Thymus (tissue), 11 donors: ENCODE data around the gene GP9. TPM values are rescaled to one million over a fixed set of nuclear protein-coding genes. Genes with fewer than 3 reads are reported as not detected.
"Not testable (repeated sequence)": the region's sequence is repeated elsewhere in the genome, so short reads cannot be mapped to it uniquely, and the experiment has no call there.

Experiments
- DNase-seq, 9 donors: peaks; one replicate each; pipeline ENCODE4 v3.0.0-alpha.2; 2013; ENCODE audit warnings: low spot score in 9 of 9, low read depth in 6 of 9, missing footprints in 1 of 9
- H3K27ac ChIP-seq, 2 donors: one replicate each; pipeline ENCODE4 v1.5.1; 2013; ENCODE audit warnings: control low read depth in 1 of 2, low read depth in 1 of 2, low read length in 1 of 2, mild to moderate bottlenecking in 1 of 2, moderate library complexity in 1 of 2
- H3K27me3 ChIP-seq, 2 donors: one replicate each; pipeline ENCODE4 v1.5.1; 2013; ENCODE audit warnings: low read length in 1 of 2; ENCODE audit not compliant: control insufficient read depth in 2 of 2, insufficient read depth in 1 of 2
- H3K36me3 ChIP-seq, 2 donors: one replicate each; pipeline ENCODE4 v1.5.1; 2013; ENCODE audit warnings: low read length in 1 of 2, mild to moderate bottlenecking in 1 of 2, moderate library complexity in 1 of 2; ENCODE audit not compliant: control insufficient read depth in 2 of 2, insufficient read depth in 2 of 2
- H3K4me1 ChIP-seq, 2 donors: one replicate each; pipeline ENCODE4 v1.5.1; 2013; ENCODE audit warnings: low read length in 2 of 2; ENCODE audit not compliant: control insufficient read depth in 2 of 2, insufficient read depth in 2 of 2
- H3K4me3 ChIP-seq, 2 donors: one replicate each; pipeline ENCODE4 v1.5.1; 2013; ENCODE audit warnings: low read length in 2 of 2, control low read depth in 1 of 2, mild to moderate bottlenecking in 1 of 2
- H3K9me3 ChIP-seq, 2 donors: one replicate each; pipeline ENCODE4 v1.5.1; 2013; ENCODE audit warnings: low read length in 1 of 2, mild to moderate bottlenecking in 1 of 2; ENCODE audit not compliant: control insufficient read depth in 2 of 2, insufficient read depth in 1 of 2
- WGBS: extraction: QIAGEN DNeasy Blood & Tissue Kit; methylation state at CpG from one replicate; pipeline ENCODE4 v1.1.7; 2013; 5-methylcytosine and 5-hydroxymethylcytosine counted together
- polyA plus RNA-seq: library from polyadenylated mRNA; stranded (reverse); fragments of 200-250 nt; gene quantifications from one replicate; pipeline ENCODE4 v1.2.3, GENCODE V29; 2013
- total RNA-seq: library from RNA; stranded (reverse); fragments of 120-200 nt; gene quantifications from one replicate; pipeline ENCODE4 v1.2.4, GENCODE V29; 2013
- donor health status: healthy.

The GP9 gene
- total and polyA plus RNA-seq, 2 donors: 0.02 to 0.14 TPM

- DNase-seq: no peak
- 97% methylated on average over 7 of the region's 7 CpGs for WGBS
- no peaks in the 10 kb centered on the region for H3K36me3 ChIP-seq
- H3K27ac ChIP-seq: no peak overlapping the region
- H3K4me3 ChIP-seq: no peak overlapping the region
- peaks cover 0 to 7% of the 10 kb centered on the region in 2 donors for H3K4me1 ChIP-seq
- H3K9me3 ChIP-seq: no peaks in the 10 kb centered on the region
- no peaks in the 10 kb centered on the region for H3K27me3 ChIP-seq
These were observed 16.6 kb downstream of the GP9 start for GRCh38 chr3:129077222-129077621.

- Histone ChIP-seq H3K9me3 (no peaks in the 10 kb centered on the region), H3K36me3 (no peaks in the 10 kb centered on the region), H3K27me3 (no peaks in the 10 kb centered on the region), H3K4me1 (peaks cover 0 to 8% of the 10 kb centered on the region in 2 donors), H3K27ac (no peak overlapping the region), H3K4me3 (no peak overlapping the region)
- no peak for DNase-seq
- WGBS: 98% methylated on average over 8 of the region's 8 CpGs
These were observed 17.9 kb downstream of the GP9 start for GRCh38 chr3:129078510-129078909.

GRCh38 chr3:129081503-129081902 is 20.9 kb downstream of the GP9 start:
- Histone ChIP-seq H3K27me3 (no peaks in the 10 kb centered on the region), H3K27ac (no peak overlapping the region), H3K9me3 (no peaks in the 10 kb centered on the region), H3K4me1 (peaks cover 0 to 8% of the 10 kb centered on the region in 2 donors), H3K36me3 (no peaks in the 10 kb centered on the region), H3K4me3 (no peak overlapping the region)
- no peak for DNase-seq
- WGBS: 54% methylated on average over 8 of the region's 8 CpGs

GRCh38 chr3:129082026-129082425 is 21.4 kb downstream of the GP9 start:
- no peak for DNase-seq
- no peaks in the 10 kb centered on the region for H3K9me3 ChIP-seq
- H3K27ac ChIP-seq: no peak overlapping the region
- no peak overlapping the region for H3K4me3 ChIP-seq
- H3K36me3 ChIP-seq: no peaks in the 10 kb centered on the region
- WGBS: 72% methylated on average over 9 of the region's 9 CpGs
- H3K4me1 ChIP-seq: peaks cover 0 to 8% of the 10 kb centered on the region in 2 donors
- H3K27me3 ChIP-seq: no peaks in the 10 kb centered on the region

- H3K27ac ChIP-seq: no peak overlapping the region
- H3K9me3 ChIP-seq: no peaks in the 10 kb centered on the region
- DNase-seq: no peak
- no peaks in the 10 kb centered on the region for H3K36me3 ChIP-seq
- no peak overlapping the region for H3K4me3 ChIP-seq
- no peaks in the 10 kb centered on the region for H3K27me3 ChIP-seq
- peaks cover 0 to 11% of the 10 kb centered on the region in 2 donors for H3K4me1 ChIP-seq
- 94% methylated on average over 6 of the region's 6 CpGs for WGBS
These were observed 23.9 kb downstream of the GP9 start for GRCh38 chr3:129084501-129084900.

DNA sequence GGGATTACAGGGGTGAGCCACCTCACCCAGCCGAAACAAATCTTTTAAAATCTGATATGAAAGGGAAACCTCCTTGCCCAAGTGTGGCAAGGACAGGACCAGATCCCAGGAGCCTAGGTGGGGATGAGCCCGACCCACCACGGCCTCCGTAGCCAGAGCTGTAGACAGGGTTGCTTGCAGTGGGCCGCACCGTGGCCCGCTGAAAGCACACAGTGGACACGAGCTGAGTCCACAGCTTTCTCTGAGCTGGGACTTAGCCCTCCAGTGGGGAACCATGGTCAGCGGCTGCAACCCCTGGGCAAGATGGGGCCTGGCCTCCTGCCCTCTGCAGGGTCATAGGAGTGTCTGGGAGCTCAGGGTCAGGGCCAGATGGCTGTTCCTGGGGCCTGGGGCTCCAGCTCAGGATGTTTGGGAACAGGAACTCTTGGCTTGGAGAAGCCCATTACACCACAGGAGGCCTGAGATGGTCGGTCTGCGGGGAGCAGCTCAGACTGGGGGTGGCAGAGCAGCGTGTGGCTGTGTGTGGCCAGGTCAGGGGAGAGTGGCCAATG is 24.7 kb downstream of the GP9 start:
- Histone ChIP-seq H3K36me3 (no peaks in the 10 kb centered on the region), H3K4me3 (no peak overlapping the region), H3K4me1 (peaks cover 0 to 11% of the 10 kb centered on the region in 2 donors), H3K27me3 (no peaks in the 10 kb centered on the region), H3K9me3 (no peaks in the 10 kb centered on the region), H3K27ac (no peak overlapping the region)
- 93% methylated on average over 12 of the region's 12 CpGs for WGBS
- no peak for DNase-seq

DNA sequence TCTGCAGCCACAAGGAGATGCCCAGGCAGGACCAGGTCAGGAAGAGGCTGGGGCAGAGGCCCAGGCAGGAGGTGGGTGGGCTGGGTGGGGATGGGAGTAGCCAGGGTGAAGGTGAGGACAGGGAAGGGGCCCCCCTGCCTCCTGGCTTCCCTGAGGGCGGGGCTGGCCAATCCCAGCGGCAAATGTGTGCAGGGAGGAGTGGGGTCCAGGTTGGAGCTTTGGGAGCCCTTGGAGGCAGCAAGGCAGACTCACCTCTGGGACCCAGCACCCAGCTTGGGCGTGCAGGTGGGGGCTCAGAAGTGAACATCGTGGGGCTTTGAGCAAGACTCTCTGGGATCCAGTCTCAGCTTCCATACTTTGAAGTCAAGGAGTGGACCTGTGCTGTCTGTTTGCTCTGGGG is 25.2 kb downstream of the GP9 start:
- H3K27me3 ChIP-seq: no peaks in the 10 kb centered on the region
- WGBS: 100% methylated on average over 4 of the region's 4 CpGs
- H3K9me3 ChIP-seq: no peaks in the 10 kb centered on the region
- no peak overlapping the region for H3K27ac ChIP-seq
- peaks cover 0 to 11% of the 10 kb centered on the region in 2 donors for H3K4me1 ChIP-seq
- H3K36me3 ChIP-seq: no peaks in the 10 kb centered on the region
- DNase-seq: no peak
- H3K4me3 ChIP-seq: no peak overlapping the region

DNA sequence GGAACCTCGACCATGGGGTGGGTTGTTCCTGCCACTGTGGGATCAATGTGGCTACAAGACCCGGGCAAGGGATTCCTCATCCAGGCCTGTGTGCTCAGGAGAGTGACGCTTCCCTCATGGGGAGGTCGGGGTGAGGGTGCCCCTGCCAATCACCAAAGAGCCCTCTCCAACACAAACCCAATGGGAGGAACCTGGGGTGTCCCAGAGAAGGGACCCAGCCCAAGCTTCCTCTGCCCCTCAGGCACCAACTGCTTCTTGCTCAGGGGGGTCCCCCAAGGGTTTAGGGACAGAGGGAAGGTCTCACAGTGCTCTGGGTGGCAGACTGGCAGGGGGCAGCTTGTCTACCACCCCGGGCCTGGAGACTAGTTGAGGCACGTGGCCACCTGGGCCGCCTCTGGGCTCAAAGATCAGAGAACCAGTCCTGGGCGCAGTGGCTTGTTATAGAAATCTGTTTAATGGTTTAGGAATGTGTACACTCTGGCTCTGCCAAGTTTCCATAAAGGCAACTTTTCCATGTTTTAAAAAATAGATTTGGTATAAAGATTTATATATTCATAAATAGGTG is 26.6 kb downstream of the GP9 start:
- H3K36me3 ChIP-seq: peaks cover 8 to 9% of the 10 kb centered on the region in 2 donors
- no peaks in the 10 kb centered on the region for H3K9me3 ChIP-seq
- peaks cover 0 to 5% of the 10 kb centered on the region in 2 donors for H3K4me1 ChIP-seq
- H3K27me3 ChIP-seq: no peaks in the 10 kb centered on the region
- H3K27ac ChIP-seq: peak overlapping the region in 1 of 2 donors; percentile 41
- no peak overlapping the region for H3K4me3 ChIP-seq
- no peak for DNase-seq
- WGBS: 92% methylated on average over 8 of the region's 8 CpGs

- WGBS: 25% methylated on average over 6 of the region's 9 CpGs
- H3K27ac ChIP-seq, H3K4me1 ChIP-seq, H3K27me3 ChIP-seq, H3K4me3 ChIP-seq, H3K9me3 ChIP-seq: not testable (repeated sequence)
- peak in 1 of 9 donors; percentile 34 for DNase-seq
- peaks cover 10 to 11% of the 10 kb centered on the region in 2 donors for H3K36me3 ChIP-seq
These were observed 27.3 kb downstream of the GP9 start for GRCh38 chr3:129087904-129088303.
